GM23338 (cell line): ENCODE measurements around the gene FCER2. TPM values are rescaled to one million over a fixed set of nuclear protein-coding genes. Genes with fewer than 3 reads are reported as not detected.

Experiments used
- ATAC-seq: fragments of 200-7000 bp; cut with Tn5 transposase; 3 replicates; pipeline ENCODE4 v1.9.1; 2020
- DNase-seq: peaks from one replicate; pipeline ENCODE4 v3.0.0-alpha.2; 2015; ENCODE audit warnings: low spot score
- H2AFZ ChIP-seq: fragments of 200-600 bp; sonication (generic); 2 replicates; pipeline ENCODE4 v1.8.0; 2016; ENCODE audit warnings: antibody characterized with exemption, mild to moderate bottlenecking, moderate library complexity
- H3F3A ChIP-seq: fragments of 200-600 bp; sonication (generic); replicated peaks from 2 replicates; pipeline ENCODE4 v1.8.0; 2017; ENCODE audit warnings: antibody characterized with exemption, mixed run types, low read depth
- H3K27ac ChIP-seq: fragments of 200-600 bp; sonication (generic); 2 replicates; pipeline ENCODE4 v1.6.1; 2016; ENCODE audit warnings: low read depth
- H3K27me3 ChIP-seq: fragments of 200-600 bp; sonication (generic); 2 replicates; pipeline ENCODE4 v1.8.0; 2016; ENCODE audit warnings: mild to moderate bottlenecking, mixed run types, moderate library complexity; ENCODE audit not compliant: insufficient read depth
- H3K36me3 ChIP-seq: fragments of 200-600 bp; sonication (generic); 2 replicates; pipeline ENCODE4 v1.8.0; 2016; ENCODE audit warnings: mild to moderate bottlenecking; ENCODE audit not compliant: insufficient read depth
- H3K4me1 ChIP-seq: fragments of 200-600 bp; sonication (generic); 2 replicates; pipeline ENCODE4 v1.8.0; 2016; ENCODE audit warnings: mild to moderate bottlenecking, moderate library complexity; ENCODE audit not compliant: insufficient read depth
- H3K4me2 ChIP-seq: fragments of 200-600 bp; sonication (generic); 2 replicates; pipeline ENCODE4 v1.7.1; 2017; ENCODE audit warnings: mixed run types
- H3K4me3 ChIP-seq: fragments of 200-600 bp; sonication (generic); 2 replicates; pipeline ENCODE4 v1.6.1; 2016; ENCODE audit warnings: mixed run types
- H3K79me2 ChIP-seq: fragments of 200-600 bp; sonication (generic); replicated peaks from 2 replicates; pipeline ENCODE4 v1.8.0; 2017; ENCODE audit warnings: mild to moderate bottlenecking; ENCODE audit not compliant: insufficient read depth
- H3K9me2 ChIP-seq: fragments of 200-600 bp; sonication (generic); 2 replicates; pipeline ENCODE4 v1.8.0; 2017; ENCODE audit not compliant: insufficient read depth
- H4K20me1 ChIP-seq: fragments of 200-600 bp; sonication (generic); replicated peaks from 2 replicates; pipeline ENCODE4 v1.8.0; 2017; ENCODE audit warnings: mild to moderate bottlenecking; ENCODE audit not compliant: insufficient read depth
- H3K27ac Mint-ChIP-seq: 2 replicates; pipeline ENCODE4 v1.8.0; 2020; ENCODE audit warnings: inconsistent platforms, mild to moderate bottlenecking, moderate library complexity, mixed read lengths
- H3K27me3 Mint-ChIP-seq: 3 replicates; pipeline ENCODE4 v1.8.0; 2022; ENCODE audit warnings: low read depth, mild to moderate bottlenecking, moderate library complexity, mixed read lengths, inconsistent platforms; ENCODE audit not compliant: insufficient read depth, poor library complexity
- H3K36me3 Mint-ChIP-seq: 3 replicates; pipeline ENCODE4 v1.8.0; 2021; ENCODE audit warnings: low read depth, mild to moderate bottlenecking, inconsistent platforms, moderate library complexity, mixed read lengths
- H3K4me1 Mint-ChIP-seq: 3 replicates; pipeline ENCODE4 v1.8.0; 2020; ENCODE audit warnings: mild to moderate bottlenecking, inconsistent platforms, mixed read lengths
- H3K4me3 Mint-ChIP-seq: 3 replicates; pipeline ENCODE4 v1.8.0; 2021; ENCODE audit warnings: moderate library complexity, mild to moderate bottlenecking, inconsistent platforms, mixed read lengths
- H3K9me3 Mint-ChIP-seq: 3 replicates; pipeline ENCODE4 v1.8.0; 2020; ENCODE audit warnings: moderate library complexity, mild to moderate bottlenecking, inconsistent platforms, mixed read lengths
- CREB1 ChIP-seq: fragments of 250-450 bp; sonication (Bioruptor Pico); IDR thresholded peaks from 2 replicates; pipeline ENCODE4 v1.5.0; 2020; ENCODE audit warnings: low read depth, mild to moderate bottlenecking, moderate library complexity
- CTCF ChIP-seq, 2 experiments: fragments of 200-600 bp in 1 of 2; sonication (generic) in 1 of 2; conservative IDR thresholded peaks; 2 replicates each; pipeline versions ENCODE4 v1.5.1 to v1.6.1; 2016 to 2017; ENCODE audit warnings: antibody characterized with exemption in 2 of 2, low read depth in 2 of 2, mild to moderate bottlenecking in 2 of 2, moderate library complexity in 1 of 2
- ETS1 ChIP-seq: IDR thresholded peaks from 2 replicates; pipeline ENCODE4 v1.6.1; 2016; ENCODE audit warnings: antibody characterized with exemption
- EZH2 ChIP-seq: fragments of 200-600 bp; sonication (generic); IDR thresholded peaks from one replicate; pipeline ENCODE4 v1.8.0; 2017; ENCODE audit warnings: antibody characterized with exemption, mild to moderate bottlenecking, low read depth; ENCODE audit not compliant: unreplicated experiment
- JUNB ChIP-seq: IDR thresholded peaks from one replicate; pipeline ENCODE4 v1.6.1; 2016; ENCODE audit warnings: antibody characterized with exemption; ENCODE audit not compliant: unreplicated experiment
- NANOG ChIP-seq: IDR thresholded peaks from 2 replicates; pipeline ENCODE4 v1.6.1; 2016; ENCODE audit warnings: antibody characterized with exemption, borderline replicate concordance
- POLR2AphosphoS5 ChIP-seq: IDR thresholded peaks from 2 replicates; pipeline ENCODE4 v1.6.1; 2016; ENCODE audit warnings: antibody characterized with exemption, low read depth
- REST ChIP-seq: IDR thresholded peaks from one replicate; pipeline ENCODE4 v1.6.1; 2018; ENCODE audit warnings: antibody characterized with exemption; ENCODE audit not compliant: unreplicated experiment
- STAT1 ChIP-seq: IDR thresholded peaks from one replicate; pipeline ENCODE4 v1.6.1; 2016; ENCODE audit warnings: antibody characterized with exemption; ENCODE audit not compliant: unreplicated experiment
- ZNF114 ChIP-seq: fragments of 250-450 bp; sonication (Bioruptor Pico); IDR thresholded peaks from 2 replicates; pipeline ENCODE4 v1.5.0; 2020; ENCODE audit warnings: mild to moderate bottlenecking, moderate library complexity
- ZNF331 ChIP-seq: fragments of 250-450 bp; sonication (Bioruptor Pico); IDR thresholded peaks from 2 replicates; pipeline ENCODE4 v1.5.0; 2020; ENCODE audit warnings: low read depth, mild to moderate bottlenecking, moderate library complexity
- polyA plus RNA-seq: library from polyadenylated mRNA; unstranded; fragments of >200 nt; fragmentation: Nextera tagmentation; extraction: Ambion mirVana; gene quantifications from 2 replicates; pipeline ENCODE4 v1.2.1, GENCODE V29; 2016
- total RNA-seq: library from RNA; depleted of rRNA; stranded (reverse); fragments of >200 nt; shearing (Covaris generic); gene quantifications from 2 replicates; pipeline ENCODE4 v1.2.3, GENCODE V29; 2014

The FCER2 gene
- total and polyA plus RNA-seq, 2 experiments from 2014 or later: 0.29 TPM; not detected in 1

GRCh38 chr19:7694499-7694898 is 7.4 kb downstream of the FCER2 start (continued):
- TF ChIP-seq REST (no peak), STAT1 (no peak), EZH2 (no peak), NANOG (no peak)

GRCh38 chr19:7692417-7693088 is 9.4 kb downstream of the FCER2 start:
- no peak overlapping the region for H3K4me2 ChIP-seq
- H3K27ac ChIP-seq: no peak overlapping the region
- Mint-ChIP-seq H3K4me3 (no peak overlapping the region), H3K9me3 (no peaks in the 10 kb centered on the region; the same call in 2 of the 3 replicates), H3K36me3 (no peaks in the 10 kb centered on the region), H3K27ac (no peak overlapping the region), H3K27me3 (peaks cover 6% of the 10 kb centered on the region), H3K4me1 (peaks cover 9% of the 10 kb centered on the region; the same call in 2 of the 3 replicates)
- no peak overlapping the region for H3K4me3 ChIP-seq
- no peaks in the 10 kb centered on the region for H3K36me3 ChIP-seq
- ATAC-seq (no peak), DNase-seq (no peak)
- H3F3A ChIP-seq: no peaks in the 10 kb centered on the region
- H2AFZ ChIP-seq: no peak overlapping the region
- no peak for TF ChIP-seq CREB1
- TF ChIP-seq ETS1: no peak
- TF ChIP-seq REST: no peak
- TF ChIP-seq ZNF114: no peak
- TF ChIP-seq STAT1: no peak
- TF ChIP-seq EZH2: no peak
- no peak for TF ChIP-seq CTCF (conservative IDR thresholded peaks at IDR 0.05; ENCODE audit: low read depth in 2 of 2)
- no peak for TF ChIP-seq POLR2AphosphoS5
- TF ChIP-seq ZNF331: no peak
- TF ChIP-seq JUNB: no peak
- H3K27me3 ChIP-seq: 0 out of 2 replicates have a peak, but pooled peaks cover 2% of the 10 kb centered on the region
- no peaks in the 10 kb centered on the region for H4K20me1 ChIP-seq
- 0 out of 2 replicates have a peak, but pooled peaks cover 4% of the 10 kb centered on the region for H3K4me1 ChIP-seq
- no peaks in the 10 kb centered on the region for H3K79me2 ChIP-seq
- peaks cover 4% of the 10 kb centered on the region; the same call in 1 of the 2 replicates for H3K9me2 ChIP-seq
